ENCODE results near the gene LENG8.
"Not testable (repeated sequence)": the region's sequence is repeated elsewhere in the genome, so short reads cannot be mapped to it uniquely, and the experiment has no call there.

Gene LENG8

GRCh38 chr19:54478677-54479266 lies 29.8 kb downstream of the LENG8 start:
- in situ Hi-C loops (cut with HindIII; ENCODE audit: low sequenced_read_pairs) = no loop called here

DNA sequence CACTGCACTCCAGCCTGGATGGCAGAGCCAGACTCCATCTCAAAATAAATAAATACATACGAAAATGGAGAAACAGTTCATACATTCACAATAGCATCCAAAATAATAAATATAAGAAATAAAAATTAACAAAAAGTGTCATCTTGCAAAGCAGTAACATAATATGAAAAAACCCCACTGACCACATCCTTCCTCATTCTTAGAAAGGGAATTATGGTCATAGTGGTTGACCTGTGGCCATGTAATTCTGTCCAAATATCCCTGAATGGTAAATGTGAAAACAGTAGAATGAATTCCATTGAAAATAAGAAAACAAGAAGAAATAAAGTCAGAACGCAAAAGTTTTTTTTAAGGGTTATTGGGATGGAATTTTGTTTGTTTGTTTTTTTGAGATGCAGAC lies 31.1 kb downstream of the LENG8 start:
- in situ Hi-C loops (cut with HindIII; ENCODE audit: low sequenced_read_pairs) = no loop called here

GRCh38 chr19:54481326-54481930 lies 32.4 kb downstream of the LENG8 start:
- in situ Hi-C loops (cut with HindIII; ENCODE audit: low sequenced_read_pairs) = no loop called here

- in situ Hi-C loops (cut with HindIII; ENCODE audit: low sequenced_read_pairs) = no loop called here
Measured at GRCh38 chr19:54482889-54483288, 33.9 kb downstream of the LENG8 start.

DNA sequence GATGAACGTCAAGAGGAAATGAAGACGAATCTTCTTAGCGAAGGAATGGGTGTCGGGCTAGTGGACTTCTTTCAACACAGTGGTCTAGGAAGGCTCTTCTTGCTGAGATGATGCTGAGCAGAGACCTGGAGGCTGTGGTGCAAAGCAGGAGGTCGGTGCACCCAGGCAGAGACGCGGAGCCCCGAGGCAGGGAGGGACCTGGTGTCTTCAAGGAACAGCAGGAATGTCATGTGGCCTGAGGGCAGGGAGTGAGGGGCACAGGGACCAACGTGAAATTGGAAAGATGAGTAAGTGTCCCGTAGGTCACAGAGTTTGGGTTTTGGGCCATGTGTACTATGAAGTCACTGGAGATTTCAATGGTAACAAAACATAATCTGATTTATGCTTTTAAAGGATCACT lies 35.5 kb downstream of the LENG8 start:
- in situ Hi-C loops (cut with HindIII; ENCODE audit: low sequenced_read_pairs) = no loop called here

DNA sequence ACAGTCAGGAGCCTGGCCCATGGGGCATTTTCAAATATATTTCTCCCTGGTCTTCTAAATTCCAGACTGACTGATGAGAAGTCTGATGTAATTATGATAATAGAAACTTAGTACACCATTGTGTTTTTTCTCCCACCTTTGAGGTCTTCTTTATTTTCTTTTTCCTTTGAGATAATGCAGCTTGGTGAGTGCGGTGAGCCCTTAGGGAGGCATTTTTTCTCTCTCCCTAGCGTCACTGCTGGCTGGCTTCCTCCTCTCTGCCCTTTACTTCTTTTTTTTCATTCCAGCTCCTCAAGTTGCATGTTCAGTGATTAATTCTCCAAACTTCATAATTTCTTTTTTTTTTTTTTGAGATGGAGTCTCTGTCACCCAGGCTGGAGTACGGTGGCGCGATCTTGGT lies 36.9 kb downstream of the LENG8 start:
- in situ Hi-C loops (cut with HindIII; ENCODE audit: low sequenced_read_pairs) = no loop called here

GRCh38 chr19:54489341-54489740 lies 40.3 kb downstream of the LENG8 start:
- in situ Hi-C loops (cut with HindIII; ENCODE audit: low sequenced_read_pairs) = no loop called here

GRCh38 chr19:54489766-54490165 lies 40.8 kb downstream of the LENG8 start:
- in situ Hi-C loops (cut with HindIII; ENCODE audit: low sequenced_read_pairs) = no loop called here

- in situ Hi-C loops (cut with HindIII; ENCODE audit: low sequenced_read_pairs) = no loop called here
Measured at GRCh38 chr19:54492568-54492967, 43.6 kb downstream of the LENG8 start.

- in situ Hi-C loops (cut with HindIII; ENCODE audit: low sequenced_read_pairs) = not testable (repeated sequence)
Measured at GRCh38 chr19:54493056-54493455, 44.1 kb downstream of the LENG8 start.

DNA sequence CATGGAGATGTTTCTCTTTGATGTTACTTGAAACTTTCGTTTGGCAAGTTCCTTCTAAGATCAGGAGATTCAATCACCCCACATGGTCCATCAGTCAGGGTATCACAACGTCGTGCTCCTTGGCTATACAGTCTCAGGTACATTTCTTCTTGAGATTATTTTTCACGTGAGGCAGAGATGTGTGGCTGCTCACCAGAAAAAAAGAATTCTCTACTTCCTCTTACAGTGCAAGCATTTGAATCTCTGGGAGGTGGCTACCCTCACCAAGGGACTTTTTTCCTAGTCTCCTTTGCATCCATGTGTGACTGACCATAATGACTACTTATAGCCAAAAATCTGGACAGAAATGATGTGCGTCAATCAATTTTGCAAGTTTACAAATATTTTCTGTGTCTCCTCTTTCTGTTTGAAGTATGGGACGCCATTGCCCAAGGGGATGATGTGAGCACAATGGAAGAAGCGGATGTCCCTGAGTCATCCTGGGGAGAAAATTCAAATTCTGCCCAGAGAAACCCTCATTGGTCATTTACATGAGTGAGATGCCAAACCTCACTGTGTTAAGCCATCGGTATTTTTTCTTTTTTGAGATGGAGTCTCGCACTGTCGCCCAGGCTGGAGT lies 45.1 kb downstream of the LENG8 start:
- in situ Hi-C loops (cut with HindIII; ENCODE audit: low sequenced_read_pairs) = no loop called here

DNA sequence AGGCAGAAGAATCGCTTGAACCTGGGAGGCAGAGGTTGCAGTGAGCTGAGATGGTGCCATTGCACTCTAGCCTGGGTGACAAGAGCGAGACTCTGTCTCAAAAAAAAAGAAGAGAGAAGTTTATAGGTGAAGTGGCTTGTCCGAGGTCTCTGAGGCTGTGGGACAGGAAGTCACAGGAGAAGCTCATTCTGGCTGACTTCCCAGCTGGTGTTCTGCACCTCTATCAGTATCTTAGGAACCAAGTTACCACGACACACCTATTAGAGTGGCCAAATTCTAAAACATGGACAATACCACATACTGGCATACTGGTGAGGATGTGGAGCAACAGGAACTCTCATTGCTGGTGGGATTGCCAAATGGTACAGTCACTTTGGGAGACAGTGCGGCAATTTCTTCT lies 46.3 kb downstream of the LENG8 start:
- in situ Hi-C loops (cut with HindIII; ENCODE audit: low sequenced_read_pairs) = not testable (repeated sequence)

DNA sequence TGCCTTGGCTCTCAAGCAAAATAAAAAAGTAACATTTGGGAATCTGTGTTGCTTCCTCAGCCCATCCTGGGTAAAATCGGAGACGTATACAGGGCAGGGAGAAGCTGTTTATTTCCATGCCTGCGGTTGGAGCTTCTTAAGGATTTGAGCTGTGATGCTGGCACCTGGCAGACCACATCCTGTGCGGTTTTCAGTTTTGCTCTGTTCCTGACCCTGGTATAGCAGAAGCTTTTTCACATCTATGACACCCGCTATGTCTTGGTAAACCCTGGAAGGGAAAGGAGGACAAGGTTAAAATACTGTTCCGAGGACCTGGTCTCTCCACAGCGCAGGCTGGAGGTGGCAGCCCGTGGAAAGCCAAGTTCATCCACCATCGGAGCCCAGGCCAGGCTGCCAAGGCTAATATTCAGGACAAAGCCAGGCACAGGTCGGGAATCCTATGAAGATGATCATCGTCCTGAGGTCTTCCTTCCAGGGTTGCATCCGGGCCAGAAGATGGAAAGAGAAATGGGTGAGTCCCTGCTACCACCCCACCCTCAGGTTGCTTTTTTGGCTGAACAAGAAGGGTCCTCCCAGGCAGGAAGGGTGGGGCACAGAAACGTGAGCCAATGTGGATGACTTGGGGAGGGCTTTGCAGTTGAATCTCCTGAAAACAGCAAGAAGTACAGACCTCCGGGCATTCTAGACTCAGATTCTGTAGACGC lies 48.9 kb downstream of the LENG8 start:
- in situ Hi-C loops (cut with HindIII; ENCODE audit: low sequenced_read_pairs) = not testable (repeated sequence)

- in situ Hi-C loops (cut with HindIII; ENCODE audit: low sequenced_read_pairs) = not testable (repeated sequence)
Measured at GRCh38 chr19:54498451-54498772, 49.4 kb downstream of the LENG8 start.

DNA sequence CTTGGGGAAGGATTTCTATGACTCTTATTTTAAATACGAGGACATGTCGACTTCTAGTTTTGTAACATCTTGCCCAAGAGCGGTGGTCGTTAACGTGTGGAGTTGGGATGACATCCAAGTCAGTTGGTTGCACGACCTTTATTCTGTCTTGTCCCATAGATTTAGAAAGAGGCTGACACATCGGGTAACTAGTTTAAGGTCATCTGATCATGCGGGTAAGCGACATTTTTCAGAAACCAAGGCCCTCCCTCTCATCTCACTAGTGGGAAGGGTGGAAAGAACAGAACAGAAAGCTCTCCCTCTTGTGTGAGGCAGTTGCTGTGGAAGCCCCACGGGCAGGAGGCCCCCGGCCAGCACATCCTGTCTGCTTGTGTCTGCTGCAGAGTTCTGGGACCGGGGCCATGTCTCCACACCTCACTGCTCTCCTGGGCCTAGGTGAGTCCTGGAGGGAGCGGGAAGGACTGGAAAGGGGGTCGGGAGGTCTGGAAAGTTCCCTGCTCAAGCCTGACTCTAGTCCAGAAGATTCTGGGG lies 53.6 kb downstream of the LENG8 start, which contains the start of gene LAIR2:
TSS of gene LAIR2 (plus strand) at position 314 of the 531 bp plus-strand sequence. CDS start at position 402, 88 bp downstream.
- in situ Hi-C loops (cut with HindIII; ENCODE audit: low sequenced_read_pairs) = no loop called here

- in situ Hi-C loops (cut with HindIII; ENCODE audit: low sequenced_read_pairs) = not testable (repeated sequence)
Measured at GRCh38 chr19:54505542-54505941, 56.5 kb downstream of the LENG8 start.

GRCh38 chr19:54506079-54506478 lies 57.1 kb downstream of the LENG8 start:
- in situ Hi-C loops (cut with HindIII; ENCODE audit: low sequenced_read_pairs) = no loop called here

DNA sequence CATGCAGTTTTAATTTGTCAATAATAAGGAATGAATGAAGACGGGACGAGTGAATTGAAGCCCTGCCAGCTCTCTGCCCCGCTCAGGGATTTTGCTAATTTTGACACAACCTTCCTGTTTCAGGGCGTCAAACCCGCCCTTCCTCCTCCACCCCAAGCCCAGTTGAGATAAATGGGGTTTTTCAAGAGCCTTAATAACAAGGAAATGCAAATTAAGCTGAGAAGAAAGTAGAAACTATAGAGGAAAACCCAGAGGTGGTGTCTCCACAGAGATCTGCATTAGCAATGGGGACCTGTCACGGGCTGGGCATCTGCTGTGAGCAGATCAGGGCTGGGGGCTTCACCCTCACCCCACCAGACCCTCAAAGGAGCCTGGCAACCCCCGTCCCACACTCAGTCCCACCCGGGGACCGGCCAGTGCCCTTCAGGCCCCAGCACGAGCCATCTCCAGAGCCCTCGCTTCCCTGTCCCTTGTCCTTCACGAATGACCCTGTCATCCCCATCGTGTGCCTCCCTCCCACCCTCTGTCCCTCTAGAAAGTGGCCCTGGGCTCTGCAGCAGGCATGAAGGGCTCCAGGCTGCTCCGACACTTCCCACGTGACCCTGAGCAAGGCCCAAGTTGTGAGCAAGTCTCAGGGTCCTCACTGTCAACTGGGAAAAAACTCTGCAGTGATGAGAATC lies 58.2 kb downstream of the LENG8 start:
- in situ Hi-C loops (cut with HindIII; ENCODE audit: low sequenced_read_pairs) = not testable (repeated sequence)

- in situ Hi-C loops (cut with HindIII; ENCODE audit: low sequenced_read_pairs) = no loop called here
Measured at GRCh38 chr19:54507824-54508223, 58.8 kb downstream of the LENG8 start.

DNA sequence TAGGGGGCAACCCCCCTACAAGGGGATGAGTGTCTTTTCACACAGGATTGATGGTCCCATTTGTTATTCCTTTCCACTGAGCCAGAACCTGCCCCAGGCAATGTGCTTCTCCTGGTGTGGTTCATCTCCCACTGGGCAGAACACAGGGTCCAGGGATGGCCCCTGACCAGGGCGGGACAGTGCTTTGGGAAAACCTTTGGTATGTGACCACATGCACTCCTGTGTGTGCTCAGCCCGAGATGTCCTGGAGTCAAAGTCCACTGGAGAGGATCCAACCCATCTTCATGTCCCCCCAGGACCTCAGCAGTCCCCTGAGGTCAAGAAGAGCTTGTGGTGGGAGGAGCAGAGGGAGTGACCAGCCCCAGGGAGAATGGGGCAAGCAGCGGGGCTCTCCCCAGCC lies 59.5 kb downstream of the LENG8 start:
- in situ Hi-C loops (cut with HindIII; ENCODE audit: low sequenced_read_pairs) = not testable (repeated sequence)
